Panc1 (cell line): ENCODE measurements around the gene LSG1. TPM values are rescaled to one million over a fixed set of nuclear protein-coding genes. Genes with fewer than 3 reads are reported as not detected.

ENCODE experiments used
- ATAC-seq: fragments of 200-7000 bp; cut with Tn5 transposase; 2 replicates; pipeline ENCODE4 v1.9.1; 2020; ENCODE audit warnings: mild to moderate bottlenecking, moderate library complexity
- BruUV-seq: library from RNA; stranded (reverse); fragments of 400-500 nt; replicated peaks from 2 replicates; lab custom pipeline; 2021; lab: Mats Ljungman, UMichigan
- CTCF ChIA-PET: fragments of 300-600 bp; sonication (Branson Sonifier 250); formaldehyde crosslinking; loops from one replicate; lab custom pipeline; 2022; ENCODE audit warnings: antibody characterized with exemption; lab: Charles Lee
- POLR2A ChIA-PET: fragments of 300-600 bp; sonication (Branson Sonifier 250); formaldehyde crosslinking; loops from one replicate; lab custom pipeline; 2022; ENCODE audit warnings: antibody characterized with exemption; lab: Charles Lee
- DNase-seq: peaks from one replicate; pipeline ENCODE4 v3.0.0-alpha.2; 2010; ENCODE audit warnings: low read depth, low spot score
- H3K27ac ChIP-seq: 2 replicates; pipeline ENCODE4 v1.5.1; 2011; ENCODE audit warnings: mild to moderate bottlenecking, low read length, inconsistent platforms
- H3K27me3 ChIP-seq: fragments of 200-500 bp; sonication (Bioruptor generic); 2 replicates; pipeline ENCODE4 v1.6.0; 2014; ENCODE audit warnings: low read length, inconsistent platforms; ENCODE audit not compliant: control insufficient read depth, insufficient read depth
- H3K36me3 ChIP-seq: fragments of 200-500 bp; sonication (Bioruptor generic); 2 replicates; pipeline ENCODE4 v1.5.1; 2014; ENCODE audit warnings: inconsistent platforms, mild to moderate bottlenecking, low read length, moderate library complexity; ENCODE audit not compliant: control insufficient read depth, insufficient read depth
- H3K4me1 ChIP-seq: 2 replicates; pipeline ENCODE4 v1.5.1; 2011; ENCODE audit warnings: inconsistent platforms, mild to moderate bottlenecking, low read length, moderate library complexity; ENCODE audit not compliant: control insufficient read depth, insufficient read depth
- H3K4me3 ChIP-seq, 2 experiments: 2 replicates each; pipeline ENCODE4 v1.5.1; 2011 to 2012; ENCODE audit warnings: low read depth in 2 of 2, low read length in 2 of 2, mild to moderate bottlenecking in 2 of 2, inconsistent platforms in 1 of 2, moderate library complexity in 1 of 2
- H3K9me3 ChIP-seq: fragments of 200-500 bp; sonication (Bioruptor generic); 2 replicates; pipeline ENCODE4 v1.5.1; 2014; ENCODE audit warnings: low read depth, mild to moderate bottlenecking, inconsistent platforms, low read length, moderate library complexity; ENCODE audit not compliant: control insufficient read depth, insufficient read depth
- CTCF ChIP-seq: fragments of 450-650 bp; IDR thresholded peaks from 2 replicates; pipeline ENCODE4 v1.5.1; 2017; ENCODE audit warnings: mild to moderate bottlenecking
- POLR2AphosphoS5 ChIP-seq: IDR thresholded peaks from 2 replicates; pipeline ENCODE4 v1.6.1; 2012; ENCODE audit warnings: mild to moderate bottlenecking, low read depth, low read length, moderate library complexity
- REST ChIP-seq, 2 experiments: IDR thresholded peaks; 2 replicates each; pipeline ENCODE4 v1.6.1; 2011 to 2012; ENCODE audit warnings: low read depth in 2 of 2, control low read depth in 1 of 2, low read length in 1 of 2, mild to moderate bottlenecking in 1 of 2, moderate library complexity in 1 of 2; ENCODE audit not compliant: insufficient read depth in 1 of 2
- SIN3A ChIP-seq: IDR thresholded peaks from 2 replicates; pipeline ENCODE4 v1.6.1; 2012; ENCODE audit warnings: low read depth, mild to moderate bottlenecking, low read length, moderate library complexity, borderline replicate concordance; ENCODE audit not compliant: insufficient read depth
- TCF7L2 ChIP-seq: IDR thresholded peaks from 2 replicates; pipeline ENCODE4 v1.6.1; 2011; ENCODE audit warnings: mild to moderate bottlenecking, low read depth, low read length, inconsistent platforms
- in situ Hi-C: cut with HindIII; loops from 2 replicates; pipeline ENCODE4 v1.10.0; 2016; ENCODE audit warnings: low sequenced_read_pairs, low pct_unique_long_range_greater_than_20kb
- intact Hi-C: fragments of 100-400 bp; cut with micrococcal nuclease; formaldehyde crosslinking; loops from one replicate; pipeline ENCODE4 v1.10.0; 2022; ENCODE audit not compliant: unreplicated experiment
- total RNA-seq: library from RNA; stranded (reverse); gene quantifications from one replicate; pipeline ENCODE4 v1.2.1, GENCODE V29; 2021; ENCODE audit not compliant: unreplicated experiment

Gene LSG1
- total RNA-seq, 1 experiment from 2014 or later = 72.9 TPM

- H3K36me3 ChIP-seq = peaks cover 15% of the 10 kb centered on the region
- no peaks in the 10 kb centered on the region for H3K27me3 ChIP-seq
- CTCF ChIA-PET = interaction anchor here (2.3 kb wide), 1 partner anchor 10 kb away, joined by 14 read pairs; no protein-coding TSS in a partner anchor
- no peak for DNase-seq
- H3K4me3 ChIP-seq = peak overlapping the region; percentile 92 to 95
- intact Hi-C loops = no loop called here
- in situ Hi-C loops = no loop called here
- POLR2A ChIA-PET = interaction anchor here (0.5 to 0.6 kb wide), 2 partner anchors 276 to 588 kb away, joined by 3 read pairs; no protein-coding TSS in a partner anchor
- peak overlapping the region; percentile 99 for H3K27ac ChIP-seq
- H3K4me1 ChIP-seq = peaks cover 17% of the 10 kb centered on the region
- no peaks in the 10 kb centered on the region for H3K9me3 ChIP-seq
- TF ChIP-seq TCF7L2 (no peak), REST (IDR thresholded peaks at IDR 0.05; ENCODE audit: insufficient read depth in 1 of 2, low read depth in 2 of 2, low read length in 1 of 2) (no peak), CTCF (no peak), SIN3A (no peak), POLR2AphosphoS5 (no peak)
- TSS peak; percentile 99 for BruUV-seq
- no peak for ATAC-seq
These were observed 885 bp upstream of the LSG1 start for GRCh38 chr3:194672876-194673275.

- DNase-seq = no peak
- TSS peak; percentile 75 for BruUV-seq
- intact Hi-C loops = no loop called here
- POLR2A ChIA-PET = interaction anchor here (1.2 kb wide), 1 partner anchor 371 kb away, joined by 9 read pairs; no protein-coding TSS in a partner anchor
- peak overlapping the region; percentile 92 to 95 for H3K4me3 ChIP-seq
- CTCF ChIA-PET = interaction anchor here (0.6 to 2.3 kb wide), 7 partner anchors 11 to 600 kb away, joined by 3 to 14 read pairs (median 5); partner anchors contain the start of gene XXYLT1
- peaks cover 19% of the 10 kb centered on the region for H3K36me3 ChIP-seq
- peak overlapping the region; percentile 99 for H3K27ac ChIP-seq
- peak; percentile 22 for ATAC-seq
- H3K4me1 ChIP-seq = peaks cover 17% of the 10 kb centered on the region
- H3K9me3 ChIP-seq = no peaks in the 10 kb centered on the region
- no peaks in the 10 kb centered on the region for H3K27me3 ChIP-seq
- TF ChIP-seq CTCF (peak; percentile 85), TCF7L2 (no peak)
- in situ Hi-C loops = no loop called here
These were observed 486 bp downstream of the LSG1 start for GRCh38 chr3:194671511-194671899.
